ENCODE results near the gene SULT4A1.

Gene SULT4A1

GRCh38 chr22:43829904-43830851 is 32.1 kb downstream of the SULT4A1 start:
- Histone ChIP-seq H3K9me3 (ENCODE audit: control insufficient read depth, low read length) (no peaks in the 10 kb centered on the region), H3K36me3 (ENCODE audit: control insufficient read depth, insufficient read depth, low read length, severe bottlenecking) (no peaks in the 10 kb centered on the region), H3K4me1 (ENCODE audit: control insufficient read depth, insufficient read depth, low read length) (peaks cover 39% of the 10 kb centered on the region), H3K9ac (ENCODE audit: low read length) (peak overlapping the region; percentile 62), H3K4me3 (ENCODE audit: low read length) (peak overlapping the region; percentile 35), H3K27me3 (replicated peaks; ENCODE audit: control insufficient read depth, insufficient read depth, low read length) (no peaks in the 10 kb centered on the region)
- DNase-seq (ENCODE audit: low read depth) = peak; percentile 48

- H3K9ac ChIP-seq (ENCODE audit: low read length) = peak overlapping the region; percentile 62
- H3K4me1 ChIP-seq (ENCODE audit: control insufficient read depth, insufficient read depth, low read length) = peaks cover 39% of the 10 kb centered on the region
- H3K36me3 ChIP-seq (ENCODE audit: control insufficient read depth, insufficient read depth, low read length, severe bottlenecking) = no peaks in the 10 kb centered on the region
- peak overlapping the region; percentile 35 for H3K4me3 ChIP-seq (ENCODE audit: low read length)
- peak; percentile 78 for DNase-seq (ENCODE audit: low read depth)
- H3K27me3 ChIP-seq (replicated peaks; ENCODE audit: control insufficient read depth, insufficient read depth, low read length) = peaks cover 5% of the 10 kb centered on the region
- no peaks in the 10 kb centered on the region for H3K9me3 ChIP-seq (ENCODE audit: control insufficient read depth, low read length)
Measured at GRCh38 chr22:43828998-43829782, 33.1 kb downstream of the SULT4A1 start.

GRCh38 chr22:43828725-43828997 is 33.7 kb downstream of the SULT4A1 start:
- no peaks in the 10 kb centered on the region for H3K9me3 ChIP-seq (ENCODE audit: control insufficient read depth, low read length)
- H3K36me3 ChIP-seq (ENCODE audit: control insufficient read depth, insufficient read depth, low read length, severe bottlenecking) = no peaks in the 10 kb centered on the region
- H3K4me1 ChIP-seq (ENCODE audit: control insufficient read depth, insufficient read depth, low read length) = peaks cover 39% of the 10 kb centered on the region
- peak overlapping the region; percentile 11 for H3K9ac ChIP-seq (ENCODE audit: low read length)
- peaks cover 6% of the 10 kb centered on the region for H3K27me3 ChIP-seq (replicated peaks; ENCODE audit: control insufficient read depth, insufficient read depth, low read length)
- no peak for DNase-seq (ENCODE audit: low read depth)
- no peak overlapping the region for H3K4me3 ChIP-seq (ENCODE audit: low read length)

GRCh38 chr22:43827926-43828724 is 34.2 kb downstream of the SULT4A1 start:
- Histone ChIP-seq H3K27me3 (replicated peaks; ENCODE audit: control insufficient read depth, insufficient read depth, low read length) (peaks cover 8% of the 10 kb centered on the region), H3K9me3 (ENCODE audit: control insufficient read depth, low read length) (no peaks in the 10 kb centered on the region), H3K4me3 (ENCODE audit: low read length) (no peak overlapping the region), H3K36me3 (ENCODE audit: control insufficient read depth, insufficient read depth, low read length, severe bottlenecking) (no peaks in the 10 kb centered on the region), H3K9ac (ENCODE audit: low read length) (peak overlapping the region; percentile 11), H3K4me1 (ENCODE audit: control insufficient read depth, insufficient read depth, low read length) (peaks cover 39% of the 10 kb centered on the region)
- no peak for DNase-seq (ENCODE audit: low read depth)

- Histone ChIP-seq H3K4me1 (ENCODE audit: control insufficient read depth, insufficient read depth, low read length) (peaks cover 39% of the 10 kb centered on the region), H3K36me3 (ENCODE audit: control insufficient read depth, insufficient read depth, low read length, severe bottlenecking) (no peaks in the 10 kb centered on the region)
Measured at GRCh38 chr22:43827003-43827735, 35.1 kb downstream of the SULT4A1 start.

GRCh38 chr22:43826142-43827002 is 35.9 kb downstream of the SULT4A1 start:
- DNase-seq (ENCODE audit: low read depth) = peak; percentile 67
- Histone ChIP-seq H3K4me3 (ENCODE audit: low read length) (peak overlapping the region; percentile 35), H3K9me3 (ENCODE audit: control insufficient read depth, low read length) (no peaks in the 10 kb centered on the region), H3K36me3 (ENCODE audit: control insufficient read depth, insufficient read depth, low read length, severe bottlenecking) (no peaks in the 10 kb centered on the region), H3K4me1 (ENCODE audit: control insufficient read depth, insufficient read depth, low read length) (peaks cover 39% of the 10 kb centered on the region), H3K9ac (ENCODE audit: low read length) (peak overlapping the region; percentile 33), H3K27me3 (replicated peaks; ENCODE audit: control insufficient read depth, insufficient read depth, low read length) (peaks cover 21% of the 10 kb centered on the region)

More at GRCh38 chr22:43827003-43827735, 35.1 kb downstream of the SULT4A1 start:
- peaks cover 14% of the 10 kb centered on the region for H3K27me3 ChIP-seq (replicated peaks; ENCODE audit: control insufficient read depth, insufficient read depth, low read length)
- H3K9ac ChIP-seq (ENCODE audit: low read length) = peak overlapping the region; percentile 33
- H3K4me3 ChIP-seq (ENCODE audit: low read length) = peak overlapping the region; percentile 35
- no peak for DNase-seq (ENCODE audit: low read depth)
- H3K9me3 ChIP-seq (ENCODE audit: control insufficient read depth, low read length) = no peaks in the 10 kb centered on the region

- Histone ChIP-seq H3K4me1 (ENCODE audit: control insufficient read depth, insufficient read depth, low read length) (peaks cover 37% of the 10 kb centered on the region), H3K9me3 (ENCODE audit: control insufficient read depth, low read length) (no peaks in the 10 kb centered on the region), H3K4me3 (ENCODE audit: low read length) (no peak overlapping the region), H3K27me3 (replicated peaks; ENCODE audit: control insufficient read depth, insufficient read depth, low read length) (peaks cover 28% of the 10 kb centered on the region), H3K36me3 (ENCODE audit: control insufficient read depth, insufficient read depth, low read length, severe bottlenecking) (no peaks in the 10 kb centered on the region), H3K9ac (ENCODE audit: low read length) (no peak overlapping the region)
- DNase-seq (ENCODE audit: low read depth) = no peak
Measured at GRCh38 chr22:43825651-43826050, 36.7 kb downstream of the SULT4A1 start.

- H3K27me3 ChIP-seq (replicated peaks; ENCODE audit: control insufficient read depth, insufficient read depth, low read length) = peaks cover 35% of the 10 kb centered on the region
- no peaks in the 10 kb centered on the region for H3K36me3 ChIP-seq (ENCODE audit: control insufficient read depth, insufficient read depth, low read length, severe bottlenecking)
- DNase-seq (ENCODE audit: low read depth) = no peak
- H3K9ac ChIP-seq (ENCODE audit: low read length) = no peak overlapping the region
- H3K4me3 ChIP-seq (ENCODE audit: low read length) = no peak overlapping the region
- H3K4me1 ChIP-seq (ENCODE audit: control insufficient read depth, insufficient read depth, low read length) = peaks cover 29% of the 10 kb centered on the region
- no peaks in the 10 kb centered on the region for H3K9me3 ChIP-seq (ENCODE audit: control insufficient read depth, low read length)
Measured at GRCh38 chr22:43824724-43825420, 37.4 kb downstream of the SULT4A1 start.

GRCh38 chr22:43823911-43824665 is 38.2 kb downstream of the SULT4A1 start:
- H3K9me3 ChIP-seq (ENCODE audit: control insufficient read depth, low read length) = no peaks in the 10 kb centered on the region
- H3K36me3 ChIP-seq (ENCODE audit: control insufficient read depth, insufficient read depth, low read length, severe bottlenecking) = no peaks in the 10 kb centered on the region
- H3K4me3 ChIP-seq (ENCODE audit: low read length) = no peak overlapping the region
- no peak for DNase-seq (ENCODE audit: low read depth)
- H3K4me1 ChIP-seq (ENCODE audit: control insufficient read depth, insufficient read depth, low read length) = peaks cover 22% of the 10 kb centered on the region
- peaks cover 40% of the 10 kb centered on the region for H3K27me3 ChIP-seq (replicated peaks; ENCODE audit: control insufficient read depth, insufficient read depth, low read length)
- H3K9ac ChIP-seq (ENCODE audit: low read length) = no peak overlapping the region

All from adipocyte (in vitro differentiated cells).